Stimulated activated naive CD8-positive, alpha-beta T cell treated with anti-CD3 and anti-CD28 coated beads, Interleukin-15, Interleukin-2, amounts not matched to agents 100 U/mL and 50 U/mL, for 24 hours (primary cell): ENCODE results near the gene RPIA.
"Not testable (repeated sequence)": the region's sequence is repeated elsewhere in the genome, so short reads cannot be mapped to it uniquely, and the experiment has no call there.

Experiments
- ATAC-seq: fragments of 150-1000 bp; cut with Tn5 transposase; one replicate; pipeline ENCODE4 v1.10.0; 2021
- DNase-seq: peaks from one replicate; pipeline ENCODE4 v3.0.0; 2021

The RPIA gene

GRCh38 chr2:88691339-88692183 lies at the start of gene RPIA:
TSS of gene RPIA (plus strand) at chr2:88691673. CDS start at chr2:88691699, 26 bp downstream.
- ATAC-seq (peak; percentile 98), DNase-seq (peak; percentile 99)

GRCh38 chr2:88642278-88642677 lies 49.2 kb upstream of the RPIA start:
- ATAC-seq (no peak), DNase-seq (no peak)

- ATAC-seq, DNase-seq: not testable (repeated sequence)
These were observed 46.1 kb upstream of the RPIA start for GRCh38 chr2:88645291-88645882.

GRCh38 chr2:88651646-88652045 lies 39.8 kb upstream of the RPIA start:
- DNase-seq: no peak
- no peak for ATAC-seq

GRCh38 chr2:88654714-88655113 lies 36.8 kb upstream of the RPIA start:
- DNase-seq: no peak
- no peak for ATAC-seq

- ATAC-seq (no peak), DNase-seq (no peak)
These were observed 34.8 kb upstream of the RPIA start for GRCh38 chr2:88656690-88657089.

- ATAC-seq: no peak
- no peak for DNase-seq
These were observed 34.3 kb upstream of the RPIA start for GRCh38 chr2:88657131-88657530.

GRCh38 chr2:88658326-88658725 lies 33.1 kb upstream of the RPIA start:
- DNase-seq: no peak

GRCh38 chr2:88658881-88659537 lies 32.5 kb upstream of the RPIA start:
- DNase-seq (no peak), ATAC-seq (no peak)

More at GRCh38 chr2:88658326-88658725, 33.1 kb upstream of the RPIA start:
- no peak for ATAC-seq

- ATAC-seq (no peak), DNase-seq (no peak)
These were observed 31.9 kb upstream of the RPIA start for GRCh38 chr2:88659538-88659915.

- ATAC-seq (no peak), DNase-seq (no peak)
These were observed 30.9 kb upstream of the RPIA start for GRCh38 chr2:88660622-88661021.

GRCh38 chr2:88666576-88666975 lies 24.9 kb upstream of the RPIA start:
- DNase-seq (no peak), ATAC-seq (no peak)

- ATAC-seq: no peak
- no peak for DNase-seq
These were observed 24.3 kb upstream of the RPIA start for GRCh38 chr2:88667219-88667618.

GRCh38 chr2:88668862-88669261 lies 22.6 kb upstream of the RPIA start:
- DNase-seq (no peak), ATAC-seq (no peak)

GRCh38 chr2:88669482-88670214 lies 21.8 kb upstream of the RPIA start:
- DNase-seq (peak; percentile 17), ATAC-seq (peak; percentile 69)

- peak; percentile 61 for ATAC-seq
- DNase-seq: no peak
These were observed 19.6 kb upstream of the RPIA start for GRCh38 chr2:88671786-88672427.

- ATAC-seq (no peak), DNase-seq (no peak)
These were observed 18.1 kb upstream of the RPIA start for GRCh38 chr2:88673363-88673762.

GRCh38 chr2:88680266-88680902 lies 11.1 kb upstream of the RPIA start:
- DNase-seq (no peak), ATAC-seq (no peak)

- no peak for ATAC-seq
- DNase-seq: no peak
These were observed 10.6 kb upstream of the RPIA start for GRCh38 chr2:88680916-88681315.

GRCh38 chr2:88683160-88684021 lies 8.1 kb upstream of the RPIA start:
- DNase-seq (no peak), ATAC-seq (no peak)

GRCh38 chr2:88684519-88684918 lies 7.0 kb upstream of the RPIA start:
- ATAC-seq (no peak), DNase-seq (no peak)
